ENCODE measurements around the gene DPY30. TPM values are rescaled to one million over a fixed set of nuclear protein-coding genes. Genes with fewer than 3 reads are reported as not detected.

The DPY30 gene
- total RNA-seq, 1 donor from 2014 or later: 72.5 TPM

GRCh38 chr2:31983762-31984467 lies 55.7 kb downstream of the DPY30 start:
- Mint-ChIP-seq H3K4me3 (no peak overlapping the region), H3K36me3 (ENCODE audit: low read depth) (peaks cover 8% of the 10 kb centered on the region), H3K27me3 (ENCODE audit: insufficient read depth) (no peaks in the 10 kb centered on the region), H3K4me1 (ENCODE audit: low read depth) (peaks cover 23% of the 10 kb centered on the region), H3K27ac (no peak overlapping the region), H3K9me3 (peaks cover 1% of the 10 kb centered on the region)
- intact Hi-C loops (cut with micrococcal nuclease): no loop called here
- DNase-seq (ENCODE audit: low spot score): no peak

DNA sequence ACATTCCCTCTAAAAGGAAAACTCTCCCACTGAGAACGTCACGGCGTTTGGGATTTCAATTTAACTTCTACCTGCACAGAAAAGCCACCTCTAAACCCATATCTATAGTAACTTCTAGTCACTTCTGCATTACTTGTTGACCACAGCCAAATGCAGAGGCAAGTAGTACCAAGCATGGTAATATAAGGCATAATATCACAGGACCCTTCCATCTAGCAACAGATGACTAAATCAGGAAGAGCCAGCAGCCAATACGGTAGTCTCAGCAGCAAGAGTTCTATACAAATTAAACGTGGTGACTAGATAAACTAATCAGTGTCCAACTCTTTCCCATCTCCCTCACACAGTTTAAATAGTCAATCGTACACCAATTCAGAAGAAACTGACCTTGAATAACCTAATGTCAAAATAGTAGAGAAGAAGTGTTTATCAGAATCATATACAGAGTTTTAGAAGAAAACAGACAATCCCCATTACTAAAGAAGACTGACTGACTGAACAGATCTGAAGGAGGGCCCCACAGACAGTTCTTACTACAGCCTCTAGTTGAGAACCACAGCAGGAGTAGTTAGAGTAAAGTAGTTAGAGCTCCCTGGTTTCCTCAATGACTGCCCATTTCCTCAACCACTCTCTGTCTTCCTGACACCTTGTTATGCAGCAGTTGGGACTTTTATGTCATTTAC lies 58.8 kb downstream of the DPY30 start:
- H3K27ac Mint-ChIP-seq: peak overlapping the region; percentile 42
- H3K27me3 Mint-ChIP-seq (ENCODE audit: insufficient read depth): peaks cover 1% of the 10 kb centered on the region
- DNase-seq (ENCODE audit: low spot score): no peak
- intact Hi-C loops (cut with micrococcal nuclease): no loop called here
- H3K36me3 Mint-ChIP-seq (ENCODE audit: low read depth): peaks cover 12% of the 10 kb centered on the region
- H3K9me3 Mint-ChIP-seq: peaks cover 4% of the 10 kb centered on the region
- peaks cover 15% of the 10 kb centered on the region for H3K4me1 Mint-ChIP-seq (ENCODE audit: low read depth)
- H3K4me3 Mint-ChIP-seq: no peak overlapping the region

- H3K36me3 Mint-ChIP-seq (ENCODE audit: low read depth): peaks cover 12% of the 10 kb centered on the region
- no peak for DNase-seq (ENCODE audit: low spot score)
- peaks cover 4% of the 10 kb centered on the region for H3K9me3 Mint-ChIP-seq
- H3K4me3 Mint-ChIP-seq: no peak overlapping the region
- H3K27me3 Mint-ChIP-seq (ENCODE audit: insufficient read depth): peaks cover 1% of the 10 kb centered on the region
- H3K4me1 Mint-ChIP-seq (ENCODE audit: low read depth): peaks cover 15% of the 10 kb centered on the region
- intact Hi-C loops (cut with micrococcal nuclease): no loop called here
- no peak overlapping the region for H3K27ac Mint-ChIP-seq
These were observed 59.6 kb downstream of the DPY30 start for GRCh38 chr2:31979956-31980355.

DNA sequence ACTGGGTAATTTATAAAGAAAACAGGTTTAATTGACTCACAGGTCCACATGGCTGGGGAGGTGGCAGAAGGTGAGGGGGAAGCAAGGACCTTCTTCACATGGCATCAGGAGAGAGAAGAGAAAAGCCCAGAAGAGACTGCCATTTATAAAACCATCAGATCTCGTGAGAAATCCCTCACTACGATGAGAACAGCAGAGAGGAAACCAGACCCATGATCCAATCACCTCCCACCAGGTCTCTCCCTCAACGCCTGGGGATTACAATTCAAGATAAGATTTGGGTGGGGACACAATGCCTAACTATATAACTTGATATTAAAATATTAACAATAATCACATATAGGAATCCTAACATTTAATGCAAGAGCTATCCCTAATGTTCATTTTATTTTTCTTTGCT lies 60.6 kb downstream of the DPY30 start:
- intact Hi-C loops (cut with micrococcal nuclease): no loop called here
- no peak for DNase-seq (ENCODE audit: low spot score)
- Mint-ChIP-seq H3K4me3 (no peak overlapping the region), H3K4me1 (ENCODE audit: low read depth) (peaks cover 15% of the 10 kb centered on the region), H3K27ac (no peak overlapping the region), H3K27me3 (ENCODE audit: insufficient read depth) (peaks cover 1% of the 10 kb centered on the region), H3K36me3 (ENCODE audit: low read depth) (peaks cover 10% of the 10 kb centered on the region), H3K9me3 (peaks cover 4% of the 10 kb centered on the region)

GRCh38 chr2:31978436-31978835 lies 61.2 kb downstream of the DPY30 start:
- H3K4me3 Mint-ChIP-seq: no peak overlapping the region
- H3K27ac Mint-ChIP-seq: no peak overlapping the region
- H3K27me3 Mint-ChIP-seq (ENCODE audit: insufficient read depth): peaks cover 1% of the 10 kb centered on the region
- peaks cover 19% of the 10 kb centered on the region for H3K4me1 Mint-ChIP-seq (ENCODE audit: low read depth)
- H3K36me3 Mint-ChIP-seq (ENCODE audit: low read depth): peaks cover 4% of the 10 kb centered on the region
- H3K9me3 Mint-ChIP-seq: peaks cover 4% of the 10 kb centered on the region
- no peak for DNase-seq (ENCODE audit: low spot score)
- intact Hi-C loops (cut with micrococcal nuclease): no loop called here

Other genes with a start within 250 kb of the DPY30 start
- 66.6 and 71.3 TPM in 2 replicates for gene MEMO1, start 28.8 kb downstream of the DPY30 start, total RNA-seq
- gene SPAST, start 23.8 kb upstream of the DPY30 start, total RNA-seq: 18.9 and 21.0 TPM in 2 replicates
- gene SLC30A6, start 126.1 kb upstream of the DPY30 start, total RNA-seq: 23.1 and 27.0 TPM in 2 replicates
- gene NLRC4, start 225.1 kb upstream of the DPY30 start, total RNA-seq: 0.05 and 0.07 TPM in 2 replicates
- gene YIPF4, start 238.1 kb upstream of the DPY30 start, total RNA-seq: 39.4 and 42.9 TPM in 2 replicates

Data from activated T-helper 1 cell treated with anti-CD3 and anti-CD28 coated beads, Interleukin-12 subunit alpha, Interleukin-12 subunit beta, Interleukin-2, Interleukin-4 antibody, amounts not matched to agents 30 ng/mL and 10 ng/mL and 1 ng/mL, durations not matched to agents 14 hours and 24 hours and 36 hours (primary cell).